ENCODE measurements around the gene U2AF2. TPM values are rescaled to one million over a fixed set of nuclear protein-coding genes. Genes with fewer than 3 reads are reported as not detected.

Gene U2AF2
- total and polyA plus RNA-seq, 11 donors = 39.9 to 104 (median 72.7) TPM

DNA sequence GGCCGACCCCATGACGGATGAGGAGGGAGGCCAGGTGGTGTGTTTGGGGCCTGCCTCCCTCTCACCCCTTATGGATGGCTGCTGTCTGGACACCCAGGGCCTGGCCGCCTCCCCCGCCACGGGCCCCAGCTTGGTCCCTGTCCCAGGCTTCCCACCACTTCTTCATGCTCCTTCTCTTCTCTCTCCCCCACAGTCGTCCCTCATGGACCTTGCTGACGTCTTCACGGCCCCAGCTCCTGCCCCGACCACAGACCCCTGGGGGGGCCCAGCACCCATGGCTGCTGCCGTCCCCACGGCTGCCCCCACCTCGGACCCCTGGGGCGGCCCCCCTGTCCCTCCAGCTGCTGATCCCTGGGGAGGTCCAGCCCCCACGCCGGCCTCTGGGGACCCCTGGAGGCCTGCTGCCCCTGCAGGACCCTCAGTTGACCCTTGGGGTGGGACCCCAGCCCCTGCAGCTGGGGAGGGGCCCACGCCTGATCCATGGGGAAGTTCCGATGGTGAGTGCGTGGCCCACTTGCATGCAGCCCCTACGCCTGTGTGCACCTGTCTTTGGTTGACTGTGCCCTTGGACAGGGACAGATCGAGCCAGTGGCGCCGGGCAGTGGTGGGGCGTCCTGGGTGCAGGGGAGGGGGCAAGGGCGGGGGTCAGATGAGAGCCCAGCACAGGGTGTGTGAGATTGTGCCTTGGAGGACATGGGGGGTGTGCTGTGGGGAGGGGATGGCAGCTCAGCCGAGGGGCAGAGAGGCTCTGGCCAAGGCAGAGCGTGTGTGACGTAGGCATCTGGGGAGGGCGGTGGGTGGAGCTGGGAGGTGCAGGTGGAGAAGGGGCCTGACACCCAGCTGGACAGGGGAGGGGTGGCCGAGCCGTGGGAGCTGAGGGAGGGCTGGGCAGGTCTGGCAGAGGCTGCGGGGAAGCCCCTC is 37.0 kb downstream of the U2AF2 start:
- no peak overlapping the region for H3K27ac ChIP-seq
- H3K4me1 ChIP-seq = peaks cover 0 to 16% (median 0%) of the 10 kb centered on the region in 12 donors
- H3K27me3 ChIP-seq = no peaks in the 10 kb centered on the region
- 93 to 94% (median 94%) methylated on average over 24 to 31 of the region's 31 CpGs for WGBS, 4 donors
- TF ChIP-seq, protein P1, sequence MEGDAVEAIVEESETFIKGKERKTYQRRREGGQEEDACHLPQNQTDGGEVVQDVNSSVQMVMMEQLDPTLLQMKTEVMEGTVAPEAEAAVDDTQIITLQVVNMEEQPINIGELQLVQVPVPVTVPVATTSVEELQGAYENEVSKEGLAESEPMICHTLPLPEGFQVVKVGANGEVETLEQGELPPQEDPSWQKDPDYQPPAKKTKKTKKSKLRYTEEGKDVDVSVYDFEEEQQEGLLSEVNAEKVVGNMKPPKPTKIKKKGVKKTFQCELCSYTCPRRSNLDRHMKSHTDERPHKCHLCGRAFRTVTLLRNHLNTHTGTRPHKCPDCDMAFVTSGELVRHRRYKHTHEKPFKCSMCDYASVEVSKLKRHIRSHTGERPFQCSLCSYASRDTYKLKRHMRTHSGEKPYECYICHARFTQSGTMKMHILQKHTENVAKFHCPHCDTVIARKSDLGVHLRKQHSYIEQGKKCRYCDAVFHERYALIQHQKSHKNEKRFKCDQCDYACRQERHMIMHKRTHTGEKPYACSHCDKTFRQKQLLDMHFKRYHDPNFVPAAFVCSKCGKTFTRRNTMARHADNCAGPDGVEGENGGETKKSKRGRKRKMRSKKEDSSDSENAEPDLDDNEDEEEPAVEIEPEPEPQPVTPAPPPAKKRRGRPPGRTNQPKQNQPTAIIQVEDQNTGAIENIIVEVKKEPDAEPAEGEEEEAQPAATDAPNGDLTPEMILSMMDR (IDR thresholded peaks at IDR 0.05) = no peak
- no peak for TF ChIP-seq POLR2A (IDR thresholded peaks at IDR 0.05)
- ATAC-seq = no peak
- intact Hi-C loops (cut with DNase I) = no loop called here
- H3K9me3 ChIP-seq = no peaks in the 10 kb centered on the region
- DNase-seq = peak in 2 of 5 donors; percentile 20 to 21
- no peak overlapping the region for H3K4me3 ChIP-seq
- H3K36me3 ChIP-seq = peaks cover 0 to 97% (median 85%) of the 10 kb centered on the region in 9 donors

DNA sequence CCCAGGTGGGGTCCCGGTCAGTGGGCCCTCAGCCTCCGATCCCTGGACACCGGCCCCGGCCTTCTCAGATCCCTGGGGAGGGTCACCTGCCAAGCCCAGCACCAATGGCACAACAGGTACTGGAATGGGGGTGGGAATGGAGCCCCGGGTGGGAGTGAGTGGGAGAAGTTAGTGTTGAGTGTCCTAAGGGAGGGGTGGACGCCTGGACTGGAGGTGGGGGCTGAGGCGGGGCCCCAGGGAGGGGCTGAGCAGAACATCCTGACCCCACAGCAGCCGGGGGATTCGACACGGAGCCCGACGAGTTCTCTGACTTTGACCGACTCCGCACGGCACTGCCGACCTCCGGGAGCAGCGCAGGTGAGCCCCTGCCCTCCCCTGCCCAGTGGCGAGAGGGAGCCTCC is 37.8 kb downstream of the U2AF2 start:
- Histone ChIP-seq H3K27ac (no peak overlapping the region), H3K4me1 (peaks cover 0 to 10% (median 0%) of the 10 kb centered on the region in 12 donors), H3K36me3 (peaks cover 0 to 97% (median 89%) of the 10 kb centered on the region in 9 donors), H3K9me3 (no peaks in the 10 kb centered on the region), H3K27me3 (no peaks in the 10 kb centered on the region), H3K4me3 (no peak overlapping the region)
- WGBS, 4 donors = 88 to 96% (median 92%) methylated on average over 18 to 19 of the region's 19 CpGs
- intact Hi-C loops (cut with DNase I) = no loop called here
- ATAC-seq (no peak), DNase-seq (peak in 2 of 5 donors; percentile 14 to 24)
- TF ChIP-seq, protein P1 (IDR thresholded peaks at IDR 0.05) = no peak
- TF ChIP-seq POLR2A (IDR thresholded peaks at IDR 0.05) = no peak

DNA sequence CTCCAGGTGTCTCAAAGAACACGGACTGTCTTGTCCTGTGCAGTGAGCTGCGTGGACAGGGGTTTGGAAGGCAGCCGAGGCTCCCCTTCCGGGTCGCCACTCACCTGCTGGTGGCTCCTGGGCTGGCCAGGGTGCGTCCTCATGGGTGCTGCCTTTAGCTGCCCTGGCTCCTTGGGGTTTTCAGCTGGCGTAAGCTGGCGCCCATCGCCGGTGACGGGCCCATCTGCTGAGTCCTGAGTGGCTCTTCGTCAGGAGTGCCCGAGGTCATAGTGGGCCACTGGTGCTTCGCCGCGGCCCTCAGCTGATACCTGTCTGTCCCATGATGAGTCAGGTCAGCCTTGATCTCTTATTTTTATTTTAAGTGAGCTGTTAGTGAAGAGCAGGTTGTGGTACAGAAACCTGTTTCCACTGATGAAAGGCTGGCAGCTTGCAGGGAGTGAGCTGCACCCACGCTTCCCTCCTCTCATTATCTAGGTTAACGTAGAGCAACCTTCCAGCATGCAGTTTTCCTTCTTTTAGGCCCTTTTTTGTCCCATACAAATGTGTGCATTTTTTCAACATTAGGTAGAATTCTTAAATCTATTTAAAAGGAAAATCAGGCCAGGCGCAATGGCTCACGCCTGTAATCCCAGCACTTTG is 38.6 kb downstream of the U2AF2 start:
- H3K27ac ChIP-seq = no peak overlapping the region
- ATAC-seq = no peak

More for the DNA sequence above, 38.6 kb downstream of the U2AF2 start:
- Histone ChIP-seq H3K27me3 (no peaks in the 10 kb centered on the region), H3K9me3 (no peaks in the 10 kb centered on the region), H3K36me3 (peaks cover 0 to 96% (median 89%) of the 10 kb centered on the region in 9 donors), H3K4me1 (peaks cover 0 to 2% (median 0%) of the 10 kb centered on the region in 12 donors), H3K4me3 (no peak overlapping the region)
- TF ChIP-seq, protein P1 (IDR thresholded peaks at IDR 0.05) = no peak
- TF ChIP-seq POLR2A (IDR thresholded peaks at IDR 0.05) = no peak
- WGBS, 4 donors = 96 to 97% (median 96%) methylated on average over 17 to 20 of the region's 20 CpGs
- DNase-seq = peak in 2 of 5 donors; percentile 3 to 14
- intact Hi-C loops (cut with DNase I) = no loop called here

Data from heart left ventricle (tissue), 16 donors.